ENCODE measurements around the gene MVP. TPM values are rescaled to one million over a fixed set of nuclear protein-coding genes. Genes with fewer than 3 reads are reported as not detected.
A peak's percentile ranks its signal among the peaks of the same experiment; 100 is the strongest.

Gene MVP
- total RNA-seq, 1 donor, result 273 TPM

DNA sequence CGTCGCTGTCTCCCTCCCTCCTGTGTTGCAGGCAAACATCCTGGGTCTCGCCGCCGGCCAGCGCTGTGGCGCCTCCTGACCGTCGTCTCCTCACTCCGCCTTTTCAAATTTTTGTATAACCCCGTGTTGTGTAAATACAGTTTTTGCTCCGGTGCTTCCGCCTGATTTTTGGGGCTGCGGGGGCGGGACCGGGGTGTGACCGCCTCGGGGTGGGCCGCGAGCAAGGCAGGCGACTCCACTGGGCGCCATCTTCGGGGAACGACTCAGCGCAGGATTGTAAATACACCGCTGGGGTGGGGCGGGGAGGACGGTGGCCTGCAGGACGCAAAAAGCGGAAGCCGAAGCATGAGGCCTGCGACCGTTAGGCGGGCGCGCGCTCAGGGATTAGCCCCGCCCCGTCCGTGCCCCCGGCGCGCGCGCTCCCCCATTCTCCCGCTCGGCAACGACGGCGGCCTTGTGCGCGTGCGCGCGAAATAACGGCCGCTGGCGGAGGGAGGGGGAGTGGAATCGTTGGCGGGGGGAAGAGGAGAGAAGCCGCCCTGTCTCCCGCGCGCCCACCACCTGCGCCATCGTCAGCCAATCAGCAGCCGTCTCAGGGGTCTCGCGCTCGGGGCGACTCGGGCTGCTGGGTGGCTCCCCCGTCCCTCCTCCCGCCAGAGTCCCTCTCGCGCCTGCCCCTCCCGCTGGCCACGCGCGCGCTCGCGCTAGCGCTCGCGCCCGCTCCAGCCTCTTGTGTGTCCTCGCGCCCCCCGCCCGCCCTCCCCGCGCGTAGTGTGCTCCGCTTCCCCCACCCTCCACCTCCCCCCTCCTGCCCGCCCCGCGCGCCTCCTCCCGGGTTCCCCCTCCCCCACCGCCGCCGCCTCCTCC is 14.8 kb upstream of the MVP start:
- TF ChIP-seq, protein P1, sequence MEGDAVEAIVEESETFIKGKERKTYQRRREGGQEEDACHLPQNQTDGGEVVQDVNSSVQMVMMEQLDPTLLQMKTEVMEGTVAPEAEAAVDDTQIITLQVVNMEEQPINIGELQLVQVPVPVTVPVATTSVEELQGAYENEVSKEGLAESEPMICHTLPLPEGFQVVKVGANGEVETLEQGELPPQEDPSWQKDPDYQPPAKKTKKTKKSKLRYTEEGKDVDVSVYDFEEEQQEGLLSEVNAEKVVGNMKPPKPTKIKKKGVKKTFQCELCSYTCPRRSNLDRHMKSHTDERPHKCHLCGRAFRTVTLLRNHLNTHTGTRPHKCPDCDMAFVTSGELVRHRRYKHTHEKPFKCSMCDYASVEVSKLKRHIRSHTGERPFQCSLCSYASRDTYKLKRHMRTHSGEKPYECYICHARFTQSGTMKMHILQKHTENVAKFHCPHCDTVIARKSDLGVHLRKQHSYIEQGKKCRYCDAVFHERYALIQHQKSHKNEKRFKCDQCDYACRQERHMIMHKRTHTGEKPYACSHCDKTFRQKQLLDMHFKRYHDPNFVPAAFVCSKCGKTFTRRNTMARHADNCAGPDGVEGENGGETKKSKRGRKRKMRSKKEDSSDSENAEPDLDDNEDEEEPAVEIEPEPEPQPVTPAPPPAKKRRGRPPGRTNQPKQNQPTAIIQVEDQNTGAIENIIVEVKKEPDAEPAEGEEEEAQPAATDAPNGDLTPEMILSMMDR (IDR thresholded peaks at IDR 0.05; ENCODE audit: extremely low read depth, low read depth, low read length), result no peak
- Histone ChIP-seq H3K27ac (ENCODE audit: low read depth, low read length) (peak overlapping the region; percentile 80), H3K4me2 (ENCODE audit: insufficient read depth, low read length) (peak overlapping the region; percentile 96), H4K20me1 (ENCODE audit: insufficient read depth, low read length) (peaks cover 14% of the 10 kb centered on the region), H3K4me3 (ENCODE audit: insufficient read depth, low read length) (peak overlapping the region; percentile 90), H3K79me2 (ENCODE audit: insufficient read depth, low read length) (peaks cover 19% of the 10 kb centered on the region), H3K27me3 (ENCODE audit: insufficient read depth, low read length) (no peaks in the 10 kb centered on the region), H3K9me3 (ENCODE audit: low read depth, low read length) (no peaks in the 10 kb centered on the region), H3K36me3 (ENCODE audit: insufficient read depth, low read length) (peaks cover 44% of the 10 kb centered on the region), H3K4me1 (ENCODE audit: insufficient read depth, low read length) (peaks cover 31% of the 10 kb centered on the region), H2AFZ (ENCODE audit: low read length) (peak overlapping the region; percentile 86)
- peak; percentile 99 for DNase-seq (ENCODE audit: insufficient read length, low spot score, missing footprints)

DNA sequence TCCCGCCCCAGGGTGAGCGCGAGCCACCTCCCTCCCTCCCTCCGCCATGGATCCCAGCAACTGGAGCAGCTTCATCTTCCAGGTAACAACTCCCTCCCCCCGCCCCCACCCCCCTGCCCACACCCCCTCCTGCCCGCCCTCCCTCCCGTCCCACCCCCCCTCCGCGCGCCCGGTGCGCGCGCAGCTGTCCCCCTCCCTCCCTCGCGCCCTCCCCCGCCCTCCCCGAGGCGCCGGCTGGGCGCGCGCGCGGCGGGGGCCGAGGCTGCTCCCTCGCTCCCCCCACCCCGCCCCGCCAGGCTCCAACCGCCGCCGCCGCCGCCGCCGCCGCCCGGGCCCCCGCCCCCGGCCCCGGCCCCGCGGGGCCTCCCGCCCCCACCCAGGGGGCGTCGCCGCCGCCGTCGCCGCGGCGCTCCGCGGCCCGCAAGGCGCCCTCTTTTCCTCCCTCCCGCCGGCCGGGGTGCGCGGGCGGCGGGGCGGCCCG is 14.1 kb upstream of the MVP start, which contains the start of gene MAZ:
TSS of gene MAZ (plus strand) at position 431 of the 481 bp plus-strand sequence. CDS start 173 bp downstream, outside the sequence.
- H3K9me3 ChIP-seq (ENCODE audit: low read depth, low read length), result no peaks in the 10 kb centered on the region
- H4K20me1 ChIP-seq (ENCODE audit: insufficient read depth, low read length), result peaks cover 19% of the 10 kb centered on the region
- peak within 1 kb of the TSS; percentile 63 for H3K27ac ChIP-seq (ENCODE audit: low read depth, low read length)
- H3K4me1 ChIP-seq (ENCODE audit: insufficient read depth, low read length), result peaks cover 37% of the 10 kb centered on the region
- peak within 1 kb of the TSS; percentile 96 for H3K4me2 ChIP-seq (ENCODE audit: insufficient read depth, low read length)
- H3K36me3 ChIP-seq (ENCODE audit: insufficient read depth, low read length), result peaks cover 39% of the 10 kb centered on the region
- H3K79me2 ChIP-seq (ENCODE audit: insufficient read depth, low read length), result peaks cover 19% of the 10 kb centered on the region
- TF ChIP-seq, protein P1 (IDR thresholded peaks at IDR 0.05; ENCODE audit: extremely low read depth, low read depth, low read length), result no peak
- peak within 1 kb of the TSS; percentile 81 for H2AFZ ChIP-seq (ENCODE audit: low read length)
- H3K4me3 ChIP-seq (ENCODE audit: insufficient read depth, low read length), result peak within 1 kb of the TSS; percentile 90
- DNase-seq (ENCODE audit: insufficient read length, low spot score, missing footprints), result no peak
- H3K27me3 ChIP-seq (ENCODE audit: insufficient read depth, low read length), result no peaks in the 10 kb centered on the region

DNA sequence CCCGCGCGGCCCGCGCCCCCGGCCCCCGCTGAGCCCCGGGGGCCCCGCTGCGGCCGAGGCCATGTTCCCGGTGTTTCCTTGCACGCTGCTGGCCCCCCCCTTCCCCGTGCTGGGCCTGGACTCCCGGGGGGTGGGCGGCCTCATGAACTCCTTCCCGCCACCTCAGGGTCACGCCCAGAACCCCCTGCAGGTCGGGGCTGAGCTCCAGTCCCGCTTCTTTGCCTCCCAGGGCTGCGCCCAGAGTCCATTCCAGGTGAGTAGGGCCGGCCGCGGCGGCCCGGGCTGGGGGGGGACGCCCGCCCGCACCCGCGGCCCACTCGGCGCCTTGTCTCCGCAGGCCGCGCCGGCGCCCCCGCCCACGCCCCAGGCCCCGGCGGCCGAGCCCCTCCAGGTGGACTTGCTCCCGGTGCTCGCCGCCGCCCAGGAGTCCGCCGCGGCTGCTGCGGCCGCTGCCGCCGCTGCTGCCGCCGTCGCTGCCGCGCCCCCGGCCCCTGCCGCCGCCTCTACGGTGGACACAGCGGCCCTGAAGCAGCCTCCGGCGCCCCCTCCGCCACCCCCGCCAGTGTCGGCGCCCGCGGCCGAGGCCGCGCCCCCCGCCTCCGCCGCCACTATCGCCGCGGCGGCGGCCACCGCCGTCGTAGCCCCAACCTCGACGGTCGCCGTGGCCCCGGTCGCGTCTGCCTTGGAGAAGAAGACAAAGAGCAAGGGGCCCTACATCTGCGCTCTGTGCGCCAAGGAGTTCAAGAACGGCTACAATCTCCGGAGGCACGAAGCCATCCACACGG is 13.4 kb upstream of the MVP start:
- peak overlapping the region; percentile 33 for H3K27ac ChIP-seq (ENCODE audit: low read depth, low read length)
- no peaks in the 10 kb centered on the region for H3K27me3 ChIP-seq (ENCODE audit: insufficient read depth, low read length)
- H2AFZ ChIP-seq (ENCODE audit: low read length), result no peak overlapping the region

More for the DNA sequence above, 13.4 kb upstream of the MVP start:
- Histone ChIP-seq H3K36me3 (ENCODE audit: insufficient read depth, low read length) (peaks cover 33% of the 10 kb centered on the region), H3K79me2 (ENCODE audit: insufficient read depth, low read length) (peaks cover 19% of the 10 kb centered on the region), H3K4me1 (ENCODE audit: insufficient read depth, low read length) (peaks cover 44% of the 10 kb centered on the region), H3K9me3 (ENCODE audit: low read depth, low read length) (no peaks in the 10 kb centered on the region), H3K4me3 (ENCODE audit: insufficient read depth, low read length) (peak overlapping the region; percentile 71), H4K20me1 (ENCODE audit: insufficient read depth, low read length) (peaks cover 19% of the 10 kb centered on the region), H3K4me2 (ENCODE audit: insufficient read depth, low read length) (peak overlapping the region; percentile 84)
- TF ChIP-seq, protein P1 (IDR thresholded peaks at IDR 0.05; ENCODE audit: extremely low read depth, low read depth, low read length), result no peak
- peak; percentile 91 for DNase-seq (ENCODE audit: insufficient read length, low spot score, missing footprints)
